Measurements from ENCODE around the gene TRIP12.
A peak's percentile ranks its signal among the peaks of the same experiment; 100 is the strongest.
"Not testable (repeated sequence)": the region's sequence is repeated elsewhere in the genome, so short reads cannot be mapped to it uniquely, and the experiment has no call there.

The TRIP12 gene

DNA sequence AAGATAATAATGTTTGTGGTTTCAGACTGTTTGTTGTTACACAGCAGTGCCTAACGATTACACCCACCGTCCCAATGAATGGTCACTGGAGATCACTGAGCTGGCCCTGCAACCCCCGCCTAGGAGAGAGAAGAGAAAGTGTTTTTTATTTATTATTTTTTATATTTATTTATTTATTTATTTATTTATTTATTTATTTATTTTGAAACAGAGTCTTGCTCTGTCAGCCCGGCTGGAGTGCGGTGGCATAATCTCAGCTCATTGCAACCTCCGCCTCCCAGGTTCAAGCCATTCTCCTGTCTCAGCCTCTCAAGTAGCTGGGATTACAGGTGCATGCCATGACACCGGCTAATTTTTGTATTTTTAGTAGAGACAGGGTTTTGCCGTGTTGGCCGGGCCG lies 164.3 kb downstream of the TRIP12 start:
- DNase-seq, result not testable (repeated sequence)

DNA sequence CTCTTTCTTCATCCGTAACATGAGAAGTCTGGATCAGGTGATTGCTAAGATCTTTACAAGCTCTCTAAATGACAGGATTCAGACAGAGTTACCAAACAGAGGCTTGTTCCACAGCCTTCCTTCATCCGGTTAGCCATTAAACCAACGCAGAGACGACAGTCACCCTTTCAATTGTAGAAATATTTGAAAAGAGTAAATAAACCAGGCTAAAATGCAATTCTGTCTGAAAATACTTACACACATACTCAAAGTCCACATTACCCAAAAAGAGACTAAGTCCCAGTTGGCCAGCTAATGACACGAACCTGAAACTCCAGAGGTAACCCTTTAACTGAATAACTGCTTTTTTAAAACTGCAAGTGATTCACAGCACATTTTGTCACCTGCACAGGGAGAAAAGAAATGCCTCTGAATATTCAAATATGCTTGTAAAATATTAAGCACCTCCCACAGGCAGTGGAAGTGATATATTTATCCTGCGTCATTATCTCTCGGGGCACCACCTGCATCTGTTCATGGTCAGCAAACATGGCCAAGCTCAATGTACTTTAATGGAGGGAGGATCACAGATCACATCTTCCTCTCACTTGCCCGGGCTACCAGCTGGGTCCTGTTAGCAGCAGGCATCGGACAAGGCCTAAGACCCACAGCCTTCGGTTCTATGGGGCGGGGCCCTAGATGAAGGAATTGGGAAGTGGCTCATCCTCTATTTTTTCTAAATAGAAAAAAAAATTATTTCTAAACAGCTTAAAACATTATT lies 168.7 kb downstream of the TRIP12 start:
- DNase-seq, result no peak

DNA sequence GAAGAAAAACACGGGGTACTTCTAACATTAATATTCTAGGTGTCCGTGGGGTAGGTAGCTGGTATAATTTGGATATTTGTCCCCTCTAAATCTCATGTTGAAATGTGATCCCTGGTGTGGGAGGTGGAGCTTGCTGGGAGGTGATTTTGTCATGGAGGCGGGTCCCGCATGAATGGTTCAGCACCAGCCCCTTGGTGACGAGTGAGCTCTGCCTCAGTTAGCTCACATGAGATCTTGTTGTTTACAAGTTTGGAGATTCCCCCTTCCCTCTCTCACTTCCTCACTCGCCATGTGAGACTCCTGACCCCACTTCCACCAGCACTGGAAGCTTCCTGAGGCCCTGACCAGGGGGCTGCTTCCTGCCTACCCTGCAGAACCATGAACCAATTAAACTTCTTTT lies 172.0 kb downstream of the TRIP12 start:
- no peak for DNase-seq

DNA sequence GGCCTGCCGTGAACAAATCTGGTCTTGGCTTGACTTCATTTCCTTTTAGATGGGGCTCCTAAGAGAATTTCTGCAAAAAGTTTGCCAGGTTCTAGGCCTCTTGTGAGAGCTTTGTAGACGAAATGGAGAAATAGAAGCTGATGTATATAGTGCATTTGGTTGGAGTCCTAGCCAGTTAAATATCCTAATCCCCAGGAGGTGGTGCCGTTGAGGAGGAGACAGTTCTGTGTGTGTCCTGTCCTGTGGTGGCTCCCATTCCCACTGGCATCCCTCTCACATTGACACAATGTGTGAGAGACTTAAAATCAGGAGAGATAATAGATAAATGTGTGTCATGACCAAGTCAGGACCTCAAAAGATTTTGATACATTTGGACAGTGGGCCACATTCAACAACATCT lies 172.9 kb downstream of the TRIP12 start:
- no peak for DNase-seq

DNA sequence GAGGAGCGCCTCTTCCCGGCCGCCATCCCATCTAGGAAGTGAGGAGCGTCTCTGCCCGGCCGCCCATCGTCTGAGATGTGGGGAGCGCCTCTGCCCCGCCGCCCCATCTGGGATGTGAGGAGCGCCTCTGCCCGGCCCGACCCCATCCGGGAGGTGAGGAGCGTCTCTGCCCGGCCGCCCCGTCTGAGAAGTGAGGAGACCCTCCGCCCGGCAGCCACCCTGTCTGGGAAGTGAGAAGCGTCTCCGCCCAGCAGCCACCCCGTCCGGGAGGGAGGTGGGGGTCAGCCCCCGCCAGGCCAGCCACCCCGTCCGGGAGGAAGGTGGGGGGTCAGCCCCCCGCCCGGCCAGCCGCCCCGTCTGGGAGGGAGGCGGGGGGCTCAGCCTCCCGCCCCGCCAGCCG lies 179.1 kb downstream of the TRIP12 start:
- not testable (repeated sequence) for DNase-seq

DNA sequence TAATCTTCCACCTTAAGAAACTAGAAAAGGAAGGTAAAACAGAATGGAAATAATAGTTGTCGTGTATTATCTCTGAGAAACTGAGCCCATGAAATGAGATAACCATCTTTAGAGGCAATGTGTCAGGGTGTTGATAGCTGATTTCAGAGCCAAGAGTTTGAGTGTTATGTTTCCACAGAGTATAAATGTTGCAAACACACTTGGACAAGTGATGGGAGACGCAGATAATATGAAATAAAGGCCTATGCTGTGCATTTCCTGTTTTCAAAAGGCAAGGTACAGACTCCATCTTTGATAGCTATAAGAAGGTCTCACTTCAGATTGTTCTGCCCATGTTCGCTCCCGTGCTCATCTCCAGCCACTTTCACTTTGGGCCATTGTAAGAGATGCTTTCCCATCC lies 181.5 kb downstream of the TRIP12 start:
- DNase-seq, result no peak

DNA sequence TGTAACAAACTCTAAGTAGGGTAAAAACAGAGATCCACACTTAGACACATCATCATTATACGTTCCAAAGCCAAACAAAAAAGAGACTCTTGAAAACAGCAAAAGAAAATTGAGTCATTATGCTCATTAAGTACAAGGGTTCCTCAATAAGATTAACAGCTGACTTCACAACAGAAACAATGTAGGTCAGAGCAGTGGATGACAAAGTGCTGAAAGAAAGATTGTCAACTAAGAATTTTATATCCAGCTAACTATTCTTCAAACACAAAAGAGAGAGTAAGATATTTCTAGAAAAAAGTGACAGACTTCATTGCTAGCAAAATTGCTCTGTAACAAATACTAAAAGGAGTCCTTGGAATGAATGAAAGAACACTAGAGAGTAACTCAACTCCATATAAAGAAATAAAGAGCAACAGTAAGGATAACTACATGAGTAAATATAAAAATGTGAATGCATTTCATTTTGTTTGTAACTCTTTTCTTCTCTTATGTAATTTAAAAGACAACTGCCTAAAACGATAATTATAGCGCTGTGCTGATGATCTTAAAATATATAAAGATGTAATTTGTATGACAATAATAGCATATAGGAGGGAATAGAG lies 183.7 kb downstream of the TRIP12 start:
- DNase-seq, result no peak

DNA sequence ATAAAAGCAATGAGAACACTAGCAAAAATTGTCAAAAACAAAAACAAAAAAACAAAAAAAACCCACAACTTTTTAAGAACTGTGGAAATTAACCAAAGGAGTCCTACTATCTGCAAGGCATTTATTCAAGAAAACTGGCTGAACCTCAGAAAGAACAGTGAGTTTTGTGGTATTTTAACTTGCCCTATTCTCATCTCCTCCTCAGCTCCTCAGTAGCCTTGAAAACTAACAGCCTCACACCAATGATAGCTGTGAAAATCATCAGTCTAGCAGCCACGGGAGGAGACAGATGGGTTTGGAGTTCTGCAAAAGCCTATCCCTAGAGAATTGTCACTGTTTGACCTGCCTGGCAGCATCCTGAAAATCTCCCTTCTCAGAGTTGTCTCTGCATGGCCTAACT lies 187.4 kb downstream of the TRIP12 start:
- DNase-seq, result no peak

DNA sequence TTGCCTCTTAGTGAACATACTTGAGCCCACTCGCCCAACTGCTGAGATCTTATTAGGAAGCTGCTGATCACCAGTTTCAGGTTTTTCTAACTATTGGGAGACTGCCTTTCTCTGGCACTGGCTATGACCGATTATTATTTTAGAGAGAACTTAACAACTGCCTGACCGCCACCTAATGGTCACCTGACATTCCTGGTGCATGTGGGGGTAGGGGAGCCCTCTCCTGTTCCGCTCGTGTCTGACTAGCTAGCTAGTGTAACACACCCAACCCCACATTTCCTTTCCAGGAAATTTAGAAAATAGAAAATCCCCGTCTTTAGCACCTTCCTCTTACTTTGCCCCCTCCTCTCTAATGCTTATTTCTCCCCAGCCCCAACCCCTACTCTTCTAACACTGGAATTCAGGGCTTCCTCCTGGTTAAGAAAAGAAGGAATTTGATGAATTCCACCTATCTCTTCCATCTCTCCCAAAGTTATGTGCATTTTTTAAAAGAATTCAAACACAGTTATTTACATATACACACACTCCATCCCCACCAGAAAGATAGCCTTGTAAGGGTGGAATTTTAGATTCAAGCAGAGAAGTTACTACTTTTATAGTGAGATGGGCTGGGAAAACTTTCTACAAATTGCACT lies 188.1 kb downstream of the TRIP12 start:
- no peak for DNase-seq

DNA sequence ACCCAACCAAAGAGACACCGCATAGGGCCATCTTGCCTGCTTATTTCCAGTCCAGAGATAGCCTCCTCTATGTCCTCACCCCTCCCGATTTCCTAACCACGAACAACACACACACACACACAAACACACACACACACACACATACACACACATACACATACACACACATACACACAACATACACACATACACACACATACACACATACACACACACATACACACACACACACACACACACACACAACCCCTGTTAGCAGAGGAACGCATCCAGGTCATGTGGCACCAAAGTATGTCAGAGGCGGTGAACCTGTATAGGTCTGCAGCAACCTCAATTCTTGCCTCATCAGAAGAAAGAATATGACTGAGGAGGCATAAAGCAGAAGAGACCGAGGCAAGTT lies 188.9 kb downstream of the TRIP12 start:
- DNase-seq, result no peak

DNA sequence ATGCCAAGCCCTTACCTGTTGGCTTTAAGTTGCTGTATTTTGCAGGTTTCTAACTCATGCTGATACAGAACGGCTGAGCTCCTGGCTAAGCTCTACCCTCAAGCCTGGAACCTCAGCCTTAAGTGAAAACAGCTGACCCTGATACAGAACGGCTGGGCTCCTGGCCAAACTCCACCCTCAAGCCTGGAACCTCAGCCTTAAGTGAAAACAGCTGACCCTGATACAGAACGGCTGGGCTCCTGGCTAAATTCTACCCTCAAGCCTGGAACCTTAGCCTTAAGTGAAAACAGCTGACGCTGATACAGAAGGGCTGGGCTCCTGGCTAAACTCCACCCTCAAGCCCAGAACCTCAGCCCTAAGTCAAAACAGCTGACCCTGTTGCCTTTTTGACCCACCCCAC lies 189.9 kb downstream of the TRIP12 start:
- no peak for DNase-seq

DNA sequence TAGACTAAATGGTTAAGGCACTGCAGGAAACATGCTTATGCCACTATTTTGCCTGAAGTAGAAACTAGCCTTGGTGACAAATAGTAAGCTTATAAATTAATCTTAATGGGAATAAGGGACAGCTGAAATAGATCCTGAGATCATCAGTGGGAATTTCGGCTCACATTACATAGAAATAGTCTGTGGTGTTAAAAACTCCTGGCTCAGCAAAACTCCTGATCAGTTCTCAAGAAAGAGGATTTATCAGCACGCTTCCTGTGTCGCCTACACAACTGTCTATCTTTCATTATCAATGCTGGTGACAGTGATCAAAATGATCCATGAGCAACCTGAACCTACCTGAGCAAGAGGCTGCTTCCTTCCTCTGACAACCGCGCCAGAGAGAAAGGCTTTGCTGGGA lies 190.4 kb downstream of the TRIP12 start:
- DNase-seq, result no peak

DNA sequence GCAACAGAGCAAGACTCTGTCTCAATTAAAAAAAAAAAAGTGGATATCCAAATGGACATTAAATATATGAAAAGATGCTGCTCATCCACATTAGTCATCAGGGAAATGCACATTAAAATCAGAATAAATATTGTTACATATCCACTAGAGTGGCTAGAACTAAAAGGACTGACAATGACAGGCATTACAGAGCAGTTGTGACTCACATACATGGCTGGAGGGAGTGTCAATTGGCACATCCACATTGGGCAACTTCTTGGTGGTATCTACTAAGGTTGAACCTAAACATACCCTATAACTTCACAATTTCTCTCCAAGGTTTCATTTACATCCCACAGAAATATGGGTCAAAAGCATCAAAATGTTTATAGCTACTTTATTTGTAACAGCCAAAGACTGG lies 193.4 kb downstream of the TRIP12 start:
- DNase-seq, result no peak

DNA sequence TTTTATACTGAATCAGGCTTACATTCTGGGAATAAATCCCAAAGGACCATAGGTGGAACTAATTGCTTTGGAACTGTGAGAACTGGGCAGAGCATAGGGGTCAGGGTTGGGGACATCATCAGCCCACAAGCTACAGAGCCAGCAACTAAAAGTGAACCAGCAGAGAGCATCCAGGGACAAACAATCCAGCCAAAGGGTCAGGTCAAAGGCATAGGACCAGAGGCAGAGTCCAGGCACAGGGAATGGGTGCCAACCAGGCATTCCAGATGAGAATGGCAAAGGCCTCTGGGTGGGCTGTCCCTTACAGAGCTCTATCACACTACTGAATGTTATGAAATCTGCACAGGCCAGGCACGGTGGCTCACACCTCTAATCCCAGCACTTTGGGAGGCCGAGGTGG lies 195.2 kb downstream of the TRIP12 start:
- DNase-seq, result no peak

DNA sequence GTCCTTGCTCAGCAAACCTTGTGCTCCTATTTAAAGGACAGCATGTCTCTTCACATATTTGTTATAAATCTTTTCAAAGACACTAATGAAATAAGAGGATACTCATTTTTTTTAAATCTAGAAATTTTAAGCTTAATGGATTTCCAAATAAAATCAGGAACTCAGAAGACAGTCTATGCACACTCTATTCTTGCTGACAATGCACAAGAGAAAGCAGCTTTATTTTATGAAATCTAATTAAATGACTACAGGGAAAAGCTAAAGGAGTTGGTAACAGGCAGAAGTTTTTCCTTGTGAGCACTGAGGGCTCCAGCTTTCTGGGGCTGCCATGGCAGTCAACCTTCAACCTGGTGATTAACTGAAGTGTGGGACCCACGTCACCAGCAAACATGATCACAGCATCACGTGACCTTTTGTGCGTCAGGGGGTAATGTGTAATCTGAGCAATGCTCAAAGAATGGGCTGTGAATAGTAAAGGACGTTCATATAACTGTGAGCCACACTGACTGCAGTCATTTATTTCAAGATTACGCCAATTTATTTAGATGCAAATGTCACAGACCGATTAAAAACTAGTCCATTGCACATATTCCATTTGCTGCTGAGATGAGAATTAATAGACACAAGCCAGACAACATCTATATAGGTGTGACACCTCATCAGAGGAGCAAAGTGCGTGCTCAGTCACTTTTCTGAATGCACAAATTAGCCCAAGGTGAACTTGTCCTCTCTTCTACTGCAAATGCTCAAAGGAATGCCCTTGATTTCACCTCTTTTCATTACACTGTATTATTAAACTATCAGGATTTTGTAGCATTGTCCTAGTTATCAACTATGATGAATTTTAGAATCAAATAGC lies 195.9 kb downstream of the TRIP12 start:
- no peak for DNase-seq

DNA sequence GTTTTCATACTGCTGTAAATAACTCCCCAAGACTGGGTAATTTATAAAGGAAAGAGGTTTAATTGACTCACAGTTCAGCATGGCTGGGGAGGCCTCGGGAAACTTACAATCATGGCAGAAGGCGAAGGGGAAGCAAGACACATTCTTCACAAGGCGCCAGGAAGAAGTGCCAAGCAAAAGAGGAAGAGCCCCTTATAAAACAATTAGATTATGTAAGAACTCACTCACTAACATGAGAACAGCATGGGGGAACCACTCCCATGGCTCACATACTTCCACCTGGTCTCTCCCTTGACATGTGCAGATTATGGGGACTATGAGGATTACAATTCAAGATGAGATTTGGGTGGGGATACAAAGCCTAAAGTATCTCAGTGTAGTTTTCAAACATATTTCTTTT lies 198.6 kb downstream of the TRIP12 start:
- not testable (repeated sequence) for DNase-seq

DNA sequence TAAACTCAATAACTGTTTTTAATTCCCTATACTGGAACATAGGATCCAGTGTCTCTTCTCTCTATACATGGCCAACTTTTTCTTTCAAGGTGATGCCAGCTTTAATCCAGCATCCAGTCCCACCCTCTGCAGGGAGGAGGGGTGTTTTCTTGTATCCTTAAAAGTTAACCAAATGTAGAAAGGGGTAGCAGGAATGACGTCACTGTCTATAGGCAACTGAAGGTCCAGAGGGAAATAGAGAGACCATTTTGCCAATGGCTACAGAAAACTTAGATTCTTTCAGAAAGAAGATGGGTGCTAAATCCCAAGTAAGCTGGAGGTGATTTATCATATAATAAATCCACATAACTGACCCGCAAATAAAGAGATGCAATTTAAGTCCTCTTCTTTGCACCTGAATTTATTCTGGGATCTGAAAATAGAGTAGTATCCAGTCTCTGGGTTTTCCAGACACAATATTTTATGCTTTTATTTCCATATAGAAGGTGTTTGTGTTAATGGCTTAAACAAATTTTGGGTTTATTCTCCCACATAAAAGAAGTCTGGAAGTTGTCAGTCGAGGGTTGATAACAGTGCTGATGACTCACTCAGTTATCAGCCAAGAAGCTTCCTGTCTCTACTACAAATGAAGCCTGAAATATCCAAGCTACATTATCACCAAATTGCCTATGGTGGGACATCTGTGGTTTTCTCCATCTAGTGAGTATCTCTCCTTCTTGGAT lies 201.7 kb downstream of the TRIP12 start:
- DNase-seq, result no peak

DNA sequence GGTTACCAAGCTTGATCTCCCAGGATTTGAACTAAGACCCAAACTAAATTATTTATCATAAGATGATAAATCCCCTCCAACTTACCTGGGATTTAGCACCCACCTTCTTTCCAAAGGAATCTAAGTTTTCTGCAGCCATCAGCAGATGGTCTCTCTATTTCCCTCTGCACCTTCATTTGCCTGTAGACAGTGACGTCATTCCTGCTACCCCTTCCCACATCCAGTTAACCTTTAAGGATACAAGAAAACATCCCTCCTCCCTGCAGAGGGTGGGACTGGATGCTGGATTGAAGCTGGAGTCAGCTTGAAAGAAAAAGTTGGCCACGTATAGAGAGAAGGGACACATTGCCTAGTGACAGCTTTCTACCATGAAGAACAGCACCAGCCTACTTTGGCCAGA lies 203.8 kb downstream of the TRIP12 start:
- no peak for DNase-seq

DNA sequence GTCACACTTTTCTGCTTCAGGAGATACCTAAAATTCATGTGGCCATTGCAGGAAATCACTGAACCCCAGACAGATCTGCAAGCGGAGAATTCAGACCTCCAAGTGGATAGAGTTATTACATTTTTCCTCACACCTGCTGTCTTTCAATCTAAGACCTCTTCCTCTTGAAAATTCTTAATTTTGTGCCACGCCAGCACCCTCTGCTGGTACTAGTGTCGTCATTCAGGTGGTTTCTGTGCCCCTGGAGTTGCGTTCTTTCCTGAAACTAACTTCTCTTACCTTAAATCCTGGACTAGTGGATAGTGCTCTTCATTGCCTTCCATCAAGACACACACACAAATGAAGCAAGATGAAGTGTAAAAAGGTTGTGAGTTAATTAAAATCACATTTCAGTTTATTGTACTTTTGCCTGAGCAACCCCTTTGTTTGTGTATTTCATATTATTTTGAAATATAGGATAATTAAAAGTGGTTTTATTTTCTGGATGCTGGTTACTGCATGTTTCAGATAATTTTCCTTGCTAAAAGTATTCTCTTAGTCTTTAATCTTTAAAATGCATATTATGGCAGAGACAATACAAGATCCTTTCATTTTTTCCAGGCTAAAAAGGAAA lies 205.8 kb downstream of the TRIP12 start:
- peak in 1 of 2 donors; percentile 25 for DNase-seq

DNA sequence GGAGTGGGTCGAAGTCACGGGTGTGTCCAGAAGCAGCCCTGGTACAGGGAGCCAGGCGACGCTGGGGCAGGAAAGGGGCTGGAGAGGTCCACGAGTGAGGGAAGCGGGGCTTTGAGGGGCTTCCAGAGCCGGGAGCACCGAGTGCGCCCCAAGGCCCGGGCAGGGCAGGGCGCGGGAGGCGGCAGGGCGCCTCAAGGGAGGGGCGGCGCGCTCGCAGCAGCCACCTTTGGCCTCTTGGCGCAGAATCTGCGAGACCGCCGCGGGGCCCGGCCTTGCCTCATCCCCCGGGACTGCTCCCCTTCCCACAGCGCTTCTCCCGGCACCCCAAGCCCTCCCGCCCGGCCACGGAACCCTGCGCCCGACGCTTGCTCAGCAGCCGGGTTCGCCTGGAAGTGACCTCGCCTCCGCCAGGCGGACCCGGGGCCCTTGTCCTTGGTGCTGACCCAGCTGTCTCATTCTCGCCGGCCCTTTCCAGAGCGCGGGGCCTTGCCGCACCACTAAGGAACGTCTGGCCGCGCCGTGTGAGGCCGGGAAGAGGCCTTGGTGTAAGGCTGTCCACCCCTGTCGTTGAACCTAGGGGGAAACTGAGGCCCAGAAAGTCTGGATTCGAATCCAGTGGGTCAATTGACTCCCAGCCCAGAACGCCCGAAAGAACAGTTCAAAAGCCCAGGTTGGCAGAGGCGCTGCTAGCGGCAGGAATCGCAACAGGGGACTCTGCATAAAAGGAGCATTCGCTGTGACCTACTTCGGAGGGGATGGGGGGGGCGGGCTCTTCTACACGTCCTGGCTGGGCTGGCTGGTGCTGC lies 206.9 kb downstream of the TRIP12 start:
- peak in 1 of 2 donors; percentile 14 for DNase-seq

DNA sequence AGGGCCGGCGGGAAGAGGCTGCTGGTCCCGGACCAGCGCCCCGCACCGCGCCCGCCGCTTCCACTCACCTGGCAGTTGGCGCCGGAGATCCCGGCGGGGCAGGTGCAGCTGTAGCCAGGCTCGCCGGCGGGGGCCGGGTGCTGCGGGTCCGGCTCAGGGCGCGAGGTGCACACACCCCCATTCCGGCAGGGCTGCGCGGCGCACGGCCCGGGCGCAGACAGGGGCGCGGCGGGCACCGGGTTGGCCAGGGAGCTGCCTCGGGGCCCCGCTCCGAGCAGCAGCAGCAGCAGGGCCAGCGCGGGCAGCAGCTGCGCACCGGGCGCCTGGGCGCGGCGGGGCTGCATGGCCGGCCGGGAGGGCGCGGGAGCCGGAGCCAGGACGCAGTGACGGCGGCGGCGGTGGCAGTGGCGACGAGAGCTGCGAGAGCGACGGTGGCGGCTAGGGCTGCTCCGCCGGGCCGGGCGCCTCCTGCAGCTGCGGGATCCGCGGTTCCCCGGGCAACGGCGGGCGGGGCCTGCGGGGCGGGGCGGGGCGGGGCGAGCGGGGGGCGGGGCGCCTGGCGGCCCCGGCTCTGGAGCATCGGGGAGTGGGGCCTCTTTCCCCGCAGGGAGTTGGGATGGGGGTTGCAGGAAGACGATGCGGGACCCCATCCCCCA lies 207.6 kb downstream of the TRIP12 start, which contains the start of gene DNER:
Gene DNER, minus strand, starts transcription at position 476 of the 656 bp plus-strand sequence. Its CDS starts 132 bp downstream, at position 344.
- peak; percentile 23 to 35 for DNase-seq
